ENCODE data around the gene CAPN7. TPM values are rescaled to one million over a fixed set of nuclear protein-coding genes. Genes with fewer than 3 reads are reported as not detected.
A peak's percentile ranks its signal among the peaks of the same experiment; 100 is the strongest.
"Not testable (repeated sequence)": the region's sequence is repeated elsewhere in the genome, so short reads cannot be mapped to it uniquely, and the experiment has no call there.

CAPN7 gene
- total RNA-seq, 1 donor from 2014 or later: 49.4 TPM

DNA sequence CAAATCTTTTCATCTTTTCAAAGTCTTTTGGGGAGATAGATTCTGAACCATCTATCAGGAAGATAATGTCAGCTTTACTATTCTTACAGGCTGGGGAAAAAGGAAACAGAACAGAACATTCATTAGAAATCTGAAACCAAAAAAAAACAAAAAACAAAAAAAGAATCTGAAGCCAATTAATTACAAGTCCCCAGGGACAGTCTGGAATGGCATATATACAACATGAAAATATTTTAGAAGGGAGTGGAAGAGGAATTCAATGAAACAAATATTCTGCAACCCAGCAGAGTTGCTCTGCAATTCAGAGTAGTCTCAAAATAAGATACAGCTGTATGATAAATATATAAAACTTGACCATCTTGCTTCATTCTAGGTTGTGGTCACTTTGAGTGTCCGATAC, 41.7 kb upstream of the CAPN7 start:
- DNase-seq (no peak), ATAC-seq (no peak)
- TF ChIP-seq, protein P1, sequence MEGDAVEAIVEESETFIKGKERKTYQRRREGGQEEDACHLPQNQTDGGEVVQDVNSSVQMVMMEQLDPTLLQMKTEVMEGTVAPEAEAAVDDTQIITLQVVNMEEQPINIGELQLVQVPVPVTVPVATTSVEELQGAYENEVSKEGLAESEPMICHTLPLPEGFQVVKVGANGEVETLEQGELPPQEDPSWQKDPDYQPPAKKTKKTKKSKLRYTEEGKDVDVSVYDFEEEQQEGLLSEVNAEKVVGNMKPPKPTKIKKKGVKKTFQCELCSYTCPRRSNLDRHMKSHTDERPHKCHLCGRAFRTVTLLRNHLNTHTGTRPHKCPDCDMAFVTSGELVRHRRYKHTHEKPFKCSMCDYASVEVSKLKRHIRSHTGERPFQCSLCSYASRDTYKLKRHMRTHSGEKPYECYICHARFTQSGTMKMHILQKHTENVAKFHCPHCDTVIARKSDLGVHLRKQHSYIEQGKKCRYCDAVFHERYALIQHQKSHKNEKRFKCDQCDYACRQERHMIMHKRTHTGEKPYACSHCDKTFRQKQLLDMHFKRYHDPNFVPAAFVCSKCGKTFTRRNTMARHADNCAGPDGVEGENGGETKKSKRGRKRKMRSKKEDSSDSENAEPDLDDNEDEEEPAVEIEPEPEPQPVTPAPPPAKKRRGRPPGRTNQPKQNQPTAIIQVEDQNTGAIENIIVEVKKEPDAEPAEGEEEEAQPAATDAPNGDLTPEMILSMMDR (IDR thresholded peaks at IDR 0.05): no peak
- Histone ChIP-seq H3K4me3 (no peak overlapping the region), H3K4me1 (no peaks in the 10 kb centered on the region), H3K36me3 (no peaks in the 10 kb centered on the region), H3K27ac (no peak overlapping the region), H3K27me3 (ENCODE audit: low read depth) (no peaks in the 10 kb centered on the region), H3K9me3 (no peaks in the 10 kb centered on the region)
- intact Hi-C loops (cut with DNase I): no loop called here

DNA sequence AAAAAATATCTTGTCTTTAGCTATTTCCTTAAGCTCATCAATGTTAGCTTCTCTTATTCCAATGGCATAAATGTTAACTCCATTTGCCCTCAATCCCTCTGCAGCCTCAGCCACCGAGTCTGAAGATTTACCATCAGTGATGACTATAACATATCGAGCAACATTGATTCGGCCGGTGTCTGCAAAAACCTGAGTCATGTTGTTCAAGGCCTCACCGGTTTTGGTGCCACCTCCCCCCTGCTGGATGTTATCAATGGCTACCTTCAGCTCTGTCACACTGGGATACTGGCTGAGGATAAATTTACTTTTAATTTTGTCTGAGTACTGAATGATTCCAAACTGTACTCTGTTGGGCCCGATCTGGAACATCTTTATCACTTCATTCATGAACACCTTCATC, 41.0 kb upstream of the CAPN7 start:
- Histone ChIP-seq H3K27ac (no peak overlapping the region), H3K27me3 (ENCODE audit: low read depth) (no peaks in the 10 kb centered on the region), H3K36me3 (no peaks in the 10 kb centered on the region), H3K4me1 (no peaks in the 10 kb centered on the region), H3K9me3 (no peaks in the 10 kb centered on the region), H3K4me3 (no peak overlapping the region)
- intact Hi-C loops (cut with DNase I): no loop called here
- ATAC-seq (no peak), DNase-seq (no peak)
- TF ChIP-seq, protein P1 (IDR thresholded peaks at IDR 0.05): no peak

DNA sequence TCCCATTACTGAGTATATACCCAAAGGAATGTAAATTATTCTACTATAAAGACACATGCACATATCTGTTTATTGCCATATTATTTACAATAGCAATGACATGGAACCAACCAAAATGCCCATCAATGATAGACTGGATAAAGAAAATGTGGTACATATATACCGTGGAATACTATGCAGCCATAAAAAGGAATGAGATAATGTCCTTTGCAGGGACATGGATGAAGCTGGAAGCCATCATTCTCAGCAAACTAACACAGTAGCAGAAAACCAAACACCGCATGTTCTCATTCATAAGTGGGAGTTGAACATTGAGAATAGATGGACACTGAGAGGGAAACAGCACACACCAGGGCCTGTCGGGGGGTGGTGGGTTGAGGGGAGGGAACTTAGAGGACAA, 39.7 kb upstream of the CAPN7 start:
- H3K9me3 ChIP-seq; H3K27ac ChIP-seq; DNase-seq; H3K4me1 ChIP-seq; H3K4me3 ChIP-seq; intact Hi-C loops (cut with DNase I); H3K27me3 ChIP-seq (ENCODE audit: low read depth); ATAC-seq; H3K36me3 ChIP-seq: not testable (repeated sequence)

DNA sequence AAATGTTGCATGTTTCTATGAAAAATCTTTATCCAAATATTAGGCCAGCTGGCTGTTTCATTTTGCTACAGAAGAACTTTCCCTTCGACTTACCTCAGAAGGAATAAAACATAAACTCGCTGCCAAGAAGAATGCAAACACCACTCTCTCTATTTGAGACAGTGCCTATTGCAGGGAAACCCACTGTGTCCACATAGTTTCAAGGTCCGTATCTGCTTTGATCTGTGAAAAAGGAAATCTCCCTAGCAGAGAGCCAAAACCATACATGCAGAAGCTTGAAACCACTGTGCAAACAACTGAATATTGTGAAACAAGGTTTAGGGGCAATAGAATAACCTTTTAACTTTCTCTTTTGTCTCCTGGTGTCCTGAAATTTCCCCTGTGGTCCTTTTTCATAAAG, 35.0 kb upstream of the CAPN7 start:
- ATAC-seq (peak; percentile 42 to 56), DNase-seq (no peak)
- Histone ChIP-seq H3K9me3 (no peaks in the 10 kb centered on the region), H3K4me3 (no peak overlapping the region), H3K27me3 (ENCODE audit: low read depth) (no peaks in the 10 kb centered on the region), H3K27ac (no peak overlapping the region), H3K36me3 (no peaks in the 10 kb centered on the region), H3K4me1 (no peaks in the 10 kb centered on the region)
- TF ChIP-seq, protein P1 (IDR thresholded peaks at IDR 0.05): no peak
- intact Hi-C loops (cut with DNase I): no loop called here

DNA sequence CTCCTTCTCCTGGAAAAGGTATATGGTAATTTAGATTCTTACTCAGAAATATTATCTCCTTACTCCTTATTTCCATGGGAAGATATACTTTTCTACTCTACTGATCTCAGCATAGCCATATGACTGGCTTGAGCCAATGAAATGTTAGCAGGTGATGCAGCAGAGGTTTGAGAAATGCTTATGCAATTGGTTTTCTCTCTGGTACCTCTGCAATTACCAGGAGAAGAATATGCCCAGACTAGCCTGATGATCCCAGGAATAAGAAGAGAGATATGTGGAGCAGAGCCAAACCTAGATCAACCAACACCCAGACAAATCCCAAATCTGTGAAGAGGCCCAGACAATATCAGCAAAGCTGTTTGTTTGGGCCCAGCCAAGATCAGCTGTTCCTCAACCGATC, 33.2 kb upstream of the CAPN7 start:
- DNase-seq (no peak), ATAC-seq (no peak)
- no peaks in the 10 kb centered on the region for H3K36me3 ChIP-seq
- intact Hi-C loops (cut with DNase I): no loop called here
- no peak overlapping the region for H3K4me3 ChIP-seq
- H3K27me3 ChIP-seq (ENCODE audit: low read depth): peaks cover 3% of the 10 kb centered on the region
- H3K27ac ChIP-seq: no peak overlapping the region
- H3K4me1 ChIP-seq: no peaks in the 10 kb centered on the region
- TF ChIP-seq, protein P1 (IDR thresholded peaks at IDR 0.05): no peak
- H3K9me3 ChIP-seq: no peaks in the 10 kb centered on the region

DNA sequence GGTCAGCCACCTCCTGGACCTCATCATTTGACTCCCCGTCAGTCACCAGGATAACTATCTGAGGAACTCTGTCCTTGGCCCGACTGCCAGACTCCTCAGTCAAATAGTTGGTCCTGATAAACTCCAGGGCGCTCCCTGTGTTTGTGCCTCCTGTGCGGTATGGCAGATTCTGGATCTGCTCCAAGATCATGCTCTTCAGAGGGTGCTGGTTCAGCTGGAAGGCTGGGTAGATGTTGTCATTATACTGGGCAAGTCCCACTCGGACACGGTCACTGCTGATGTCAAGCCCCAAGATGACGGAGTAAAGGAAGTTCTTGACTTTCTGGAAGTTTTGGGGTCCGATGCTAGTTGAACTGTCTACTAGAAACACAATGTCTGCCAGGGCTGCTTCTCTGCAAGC, 31.1 kb upstream of the CAPN7 start:
- DNase-seq (no peak), ATAC-seq (peak; percentile 23 to 50)
- TF ChIP-seq, protein P1 (IDR thresholded peaks at IDR 0.05): no peak
- no peaks in the 10 kb centered on the region for H3K36me3 ChIP-seq
- no peaks in the 10 kb centered on the region for H3K4me1 ChIP-seq
- no peak overlapping the region for H3K4me3 ChIP-seq
- no peak overlapping the region for H3K27ac ChIP-seq
- peaks cover 7% of the 10 kb centered on the region for H3K27me3 ChIP-seq (ENCODE audit: low read depth)
- intact Hi-C loops (cut with DNase I): no loop called here
- no peaks in the 10 kb centered on the region for H3K9me3 ChIP-seq

Data from lower lobe of right lung (tissue), 2 donors.